Measurements from ENCODE around the gene B3GNT9.

DNA sequence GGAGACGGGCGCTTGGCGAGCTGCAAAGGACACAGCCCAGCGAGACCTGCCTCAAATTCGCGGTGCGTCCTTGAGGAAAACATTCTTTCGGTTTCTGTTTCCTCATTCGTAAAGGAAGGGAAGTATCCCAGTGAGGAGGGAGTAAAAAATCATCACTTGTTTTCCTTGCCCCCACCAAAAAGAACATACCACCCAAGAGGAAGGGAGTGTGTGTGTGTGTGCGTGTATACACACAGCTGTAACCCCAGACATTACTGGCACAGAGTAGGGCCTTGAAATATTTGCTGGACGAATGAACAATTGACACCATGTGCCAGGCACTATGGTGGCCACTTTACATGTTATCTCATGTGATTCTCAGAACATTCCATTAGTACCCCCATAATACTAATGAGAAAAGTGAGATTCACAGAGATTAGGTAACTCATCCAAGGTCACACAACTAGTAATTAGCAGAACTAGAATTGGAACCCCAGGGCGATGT lies 34.9 kb upstream of the B3GNT9 start:
- TF ChIP-seq, protein P1, sequence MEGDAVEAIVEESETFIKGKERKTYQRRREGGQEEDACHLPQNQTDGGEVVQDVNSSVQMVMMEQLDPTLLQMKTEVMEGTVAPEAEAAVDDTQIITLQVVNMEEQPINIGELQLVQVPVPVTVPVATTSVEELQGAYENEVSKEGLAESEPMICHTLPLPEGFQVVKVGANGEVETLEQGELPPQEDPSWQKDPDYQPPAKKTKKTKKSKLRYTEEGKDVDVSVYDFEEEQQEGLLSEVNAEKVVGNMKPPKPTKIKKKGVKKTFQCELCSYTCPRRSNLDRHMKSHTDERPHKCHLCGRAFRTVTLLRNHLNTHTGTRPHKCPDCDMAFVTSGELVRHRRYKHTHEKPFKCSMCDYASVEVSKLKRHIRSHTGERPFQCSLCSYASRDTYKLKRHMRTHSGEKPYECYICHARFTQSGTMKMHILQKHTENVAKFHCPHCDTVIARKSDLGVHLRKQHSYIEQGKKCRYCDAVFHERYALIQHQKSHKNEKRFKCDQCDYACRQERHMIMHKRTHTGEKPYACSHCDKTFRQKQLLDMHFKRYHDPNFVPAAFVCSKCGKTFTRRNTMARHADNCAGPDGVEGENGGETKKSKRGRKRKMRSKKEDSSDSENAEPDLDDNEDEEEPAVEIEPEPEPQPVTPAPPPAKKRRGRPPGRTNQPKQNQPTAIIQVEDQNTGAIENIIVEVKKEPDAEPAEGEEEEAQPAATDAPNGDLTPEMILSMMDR (IDR thresholded peaks at IDR 0.05): no peak
- no peak for TF ChIP-seq POLR2AphosphoS5 (IDR thresholded peaks at IDR 0.05)
- no peak for TF ChIP-seq POLR2A (IDR thresholded peaks at IDR 0.05)
- no peak for TF ChIP-seq EP300 (IDR thresholded peaks at IDR 0.05; ENCODE audit: low read depth)

Measured in transverse colon (tissue), 4 donors.